ENCODE results near the gene TNS4. TPM values are rescaled to one million over a fixed set of nuclear protein-coding genes. Genes with fewer than 3 reads are reported as not detected.

The TNS4 gene
- total RNA-seq, 1 experiment from 2014 or later, result 0.21 TPM

- Mint-ChIP-seq H3K27me3 (ENCODE audit: unreplicated experiment) (peaks cover 83% of the 10 kb centered on the region), H3K4me1 (ENCODE audit: low read depth, unreplicated experiment) (peaks cover 34% of the 10 kb centered on the region), H3K36me3 (ENCODE audit: insufficient read depth, unreplicated experiment) (no peaks in the 10 kb centered on the region), H3K4me3 (ENCODE audit: low read depth, unreplicated experiment) (no peak overlapping the region), H3K27ac (ENCODE audit: unreplicated experiment) (peak overlapping the region; percentile 1), H3K9me3 (ENCODE audit: low read depth, unreplicated experiment) (no peaks in the 10 kb centered on the region)
- TF ChIP-seq CTCF (IDR thresholded peaks at IDR 0.05; ENCODE audit: unreplicated experiment), result no peak
- DNase-seq, result no peak
- no TSS peak for BruUV-seq (replicated peaks)
- intact Hi-C loops (cut with micrococcal nuclease; ENCODE audit: unreplicated experiment), result no loop called here
- CTCF ChIA-PET, result interaction anchor here (0.5 to 53.1 kb wide), 47 partner anchors 11 to 1001 kb away, joined by 3 to 4142 read pairs (median 3); partner anchors contain the start of genes CCR7, CDC6, IGFBP4 and PSMD3
Observed at GRCh38 chr17:40486522-40487370, 14.7 kb downstream of the TNS4 start.

- no TSS peak for BruUV-seq (replicated peaks)
- Mint-ChIP-seq H3K36me3 (ENCODE audit: insufficient read depth, unreplicated experiment) (no peaks in the 10 kb centered on the region), H3K9me3 (ENCODE audit: low read depth, unreplicated experiment) (no peaks in the 10 kb centered on the region), H3K4me1 (ENCODE audit: low read depth, unreplicated experiment) (peaks cover 42% of the 10 kb centered on the region), H3K4me3 (ENCODE audit: low read depth, unreplicated experiment) (peak overlapping the region; percentile 0), H3K27ac (ENCODE audit: unreplicated experiment) (peak overlapping the region; percentile 1), H3K27me3 (ENCODE audit: unreplicated experiment) (peaks cover 76% of the 10 kb centered on the region)
- intact Hi-C loops (cut with micrococcal nuclease; ENCODE audit: unreplicated experiment), result no loop called here
- CTCF ChIA-PET, result interaction anchor here (0.6 to 53.1 kb wide), 47 partner anchors 10 to 864 kb away, joined by 3 to 4142 read pairs (median 3); partner anchors contain the start of genes CCR7, CDC6, IGFBP4 and PSMD3
- peak; percentile 94 for DNase-seq
- no peak for TF ChIP-seq CTCF (IDR thresholded peaks at IDR 0.05; ENCODE audit: unreplicated experiment)
Observed at GRCh38 chr17:40485851-40486521, 15.4 kb downstream of the TNS4 start.

- H3K27ac Mint-ChIP-seq (ENCODE audit: unreplicated experiment), result no peak overlapping the region
- TF ChIP-seq CTCF (IDR thresholded peaks at IDR 0.05; ENCODE audit: unreplicated experiment), result no peak
- no TSS peak for BruUV-seq (replicated peaks)
- H3K27me3 Mint-ChIP-seq (ENCODE audit: unreplicated experiment), result peaks cover 66% of the 10 kb centered on the region
- H3K4me3 Mint-ChIP-seq (ENCODE audit: low read depth, unreplicated experiment), result no peak overlapping the region
- CTCF ChIA-PET, result interaction anchor here (0.5 to 53.1 kb wide), 14 partner anchors 9 to 1073 kb away, joined by 3 to 4142 read pairs (median 5); partner anchors contain the start of genes CCR7, GSDMB, IGFBP4 and TNS4
- intact Hi-C loops (cut with micrococcal nuclease; ENCODE audit: unreplicated experiment), result no loop called here
- peaks cover 43% of the 10 kb centered on the region for H3K4me1 Mint-ChIP-seq (ENCODE audit: low read depth, unreplicated experiment)
- peaks cover 4% of the 10 kb centered on the region for H3K36me3 Mint-ChIP-seq (ENCODE audit: insufficient read depth, unreplicated experiment)
- no peak for DNase-seq
- no peaks in the 10 kb centered on the region for H3K9me3 Mint-ChIP-seq (ENCODE audit: low read depth, unreplicated experiment)
Observed at GRCh38 chr17:40484973-40485530, 16.4 kb downstream of the TNS4 start.

- no TSS peak for BruUV-seq (replicated peaks)
- no peak for TF ChIP-seq CTCF (IDR thresholded peaks at IDR 0.05; ENCODE audit: unreplicated experiment)
- H3K9me3 Mint-ChIP-seq (ENCODE audit: low read depth, unreplicated experiment), result no peaks in the 10 kb centered on the region
- peaks cover 40% of the 10 kb centered on the region for H3K4me1 Mint-ChIP-seq (ENCODE audit: low read depth, unreplicated experiment)
- intact Hi-C loops (cut with micrococcal nuclease; ENCODE audit: unreplicated experiment), result no loop called here
- H3K27me3 Mint-ChIP-seq (ENCODE audit: unreplicated experiment), result peaks cover 64% of the 10 kb centered on the region
- H3K36me3 Mint-ChIP-seq (ENCODE audit: insufficient read depth, unreplicated experiment), result peaks cover 4% of the 10 kb centered on the region
- H3K27ac Mint-ChIP-seq (ENCODE audit: unreplicated experiment), result no peak overlapping the region
- DNase-seq, result no peak
- no peak overlapping the region for H3K4me3 Mint-ChIP-seq (ENCODE audit: low read depth, unreplicated experiment)
- CTCF ChIA-PET, result interaction anchor here (0.5 to 53.1 kb wide), 10 partner anchors 8 to 840 kb away, joined by 3 to 4142 read pairs (median 4); partner anchors contain the start of genes CCR7, GSDMB, IGFBP4 and TNS4
Observed at GRCh38 chr17:40484285-40484972, 17.0 kb downstream of the TNS4 start.
